Spleen (tissue), 11 donors: ENCODE measurements around the gene C9orf85. TPM values are rescaled to one million over a fixed set of nuclear protein-coding genes. Genes with fewer than 3 reads are reported as not detected.

Experiments
- DNase-seq: peaks from one replicate; pipeline ENCODE4 v3.0.0-alpha.2; 2020
- H3K27ac ChIP-seq, 8 donors: fragments of 200-600 bp; sonication (generic) in 7 of 8; 1 replicate in 4 of 8; 2 replicates in 4 of 8; pipeline versions ENCODE4 v1.5.0 to v1.8.0; 2016 to 2021; ENCODE audit warnings: inconsistent platforms in 4 of 8, mild to moderate bottlenecking in 4 of 8, moderate library complexity in 1 of 8
- H3K27me3 ChIP-seq, 7 donors: fragments of 200-600 bp; sonication (generic) in 6 of 7; replicated peaks in 1 of 7; 1 replicate in 4 of 7; 2 replicates in 3 of 7; pipeline versions ENCODE4 v1.5.0 to v1.8.0; 2016 to 2021; ENCODE audit warnings: inconsistent platforms in 3 of 7, mild to moderate bottlenecking in 1 of 7
- H3K36me3 ChIP-seq, 6 donors: fragments of 200-600 bp; sonication (generic) in 5 of 6; 1 replicate in 4 of 6; 2 replicates in 2 of 6; pipeline versions ENCODE4 v1.5.0 to v1.8.0; 2016 to 2021; ENCODE audit warnings: inconsistent platforms in 2 of 6
- H3K4me1 ChIP-seq, 6 donors: fragments of 200-600 bp; sonication (generic) in 5 of 6; 1 replicate in 3 of 6; 2 replicates in 3 of 6; pipeline versions ENCODE4 v1.5.0 to v1.8.0; 2016 to 2021; ENCODE audit warnings: inconsistent platforms in 3 of 6
- H3K4me3 ChIP-seq, 8 donors: fragments of 200-600 bp; sonication (generic) in 7 of 8; 1 replicate in 4 of 8; 2 replicates in 4 of 8; pipeline versions ENCODE4 v1.5.0 to v1.8.0; 2016 to 2021; ENCODE audit warnings: inconsistent platforms in 4 of 8, mild to moderate bottlenecking in 4 of 8, moderate library complexity in 2 of 8
- H3K9me3 ChIP-seq, 8 donors: fragments of 200-600 bp; sonication (generic) in 7 of 8; 1 replicate in 4 of 8; 2 replicates in 4 of 8; pipeline versions ENCODE4 v1.5.0 to v1.8.0; 2016 to 2021; ENCODE audit warnings: inconsistent platforms in 4 of 8
- CTCF ChIP-seq, 11 experiments: fragments of 200-600 bp in 7 of 11; fragments of 450-650 bp in 4 of 11; sonication (generic) in 4 of 11; IDR thresholded peaks in 8 of 11; conservative IDR thresholded peaks in 3 of 11; 1 replicate in 7 of 11; 2 replicates in 4 of 11; pipeline versions ENCODE4 v1.4.0 to v1.8.0; 2016 to 2021; ENCODE audit warnings: antibody characterized with exemption in 11 of 11, inconsistent platforms in 4 of 11, mild to moderate bottlenecking in 1 of 11
- POLR2A ChIP-seq, 3 donors: fragments of 450-650 bp; IDR thresholded peaks; one replicate each; pipeline ENCODE4 v1.5.1; 2017; ENCODE audit warnings: antibody characterized with exemption in 3 of 3, mild to moderate bottlenecking in 1 of 3
- POLR2AphosphoS5 ChIP-seq, 3 donors: sonication (generic); formaldehyde crosslinking; IDR thresholded peaks; one replicate each; pipeline ENCODE4 v1.5.1; 2017; ENCODE audit warnings: antibody characterized with exemption in 3 of 3
- WGBS, 5 donors: extraction: QIAGEN DNeasy Blood & Tissue Kit in 3 of 5; methylation state at CpG; one replicate each; pipeline versions ENCODE4 v1.1.5 to v1.1.7; 2013 to 2018; 5-methylcytosine and 5-hydroxymethylcytosine counted together
- intact Hi-C: fragments of 100-400 bp; cut with DNase I; formaldehyde crosslinking; loops from one replicate; pipeline ENCODE4 v1.15.0; 2023; ENCODE audit warnings: low total_unique reads
- polyA plus RNA-seq, 3 donors: library from polyadenylated mRNA; stranded (reverse); fragments of 200-250 nt; gene quantifications; one replicate each; pipeline ENCODE4 v1.2.1, GENCODE V29; 2013
- small RNA-seq, 4 donors: library from RNA; depleted of rRNA; stranded (forward); fragments of <200 nt; gene quantifications; one replicate each; pipeline ENCODE3, GENCODE V24; 2016
- total RNA-seq, 7 donors: library from RNA; depleted of rRNA in 3 of 7; stranded (reverse); fragments of >200 nt in 3 of 7; fragmentation: NEBNext Ultra II Directional in 4 of 7; extraction: Animal tissue kit (Norgen Biotek cat#: 25700) in 4 of 7; gene quantifications; one replicate each; pipeline versions ENCODE4 v1.1.0 to v1.2.1, GENCODE V29; 2016 to 2021
- donor health status: healthy with polysubstance abuse.
- donor health status: DM: no; HTN: no; CAD: no; lungs with moderate emphysema.
- donor health status: DM: no; HTN: no; CAD: no.
- donor health status: Bipolar disorder and iron deficiency.
- donor health status: healthy.
- donor health status: DM: no; HTN: no; CAD: no.
- donor health status: DM: yes; HTN: yes; CAD: no.

The C9orf85 gene
- total and polyA plus RNA-seq, 10 donors: 7.1 to 17.8 (median 9.3) TPM

GRCh38 chr9:72022841-72023240 lies 111.4 kb downstream of the C9orf85 start:
- no peak for TF ChIP-seq CTCF (IDR thresholded peaks at IDR 0.05 in 8 of 11, conservative IDR thresholded peaks at IDR 0.05 in 3 of 11)
- TF ChIP-seq POLR2AphosphoS5 (IDR thresholded peaks at IDR 0.05): no peak
- no peak for TF ChIP-seq POLR2A (IDR thresholded peaks at IDR 0.05)
- Histone ChIP-seq H3K4me3 (no peak overlapping the region), H3K4me1 (peaks cover 0 to 5% (median 3%) of the 10 kb centered on the region in 6 donors), H3K27me3 (no peaks in the 10 kb centered on the region), H3K27ac (no peak overlapping the region), H3K9me3 (no peaks in the 10 kb centered on the region), H3K36me3 (no peaks in the 10 kb centered on the region)
- no peak for DNase-seq
- intact Hi-C loops: loop anchor here (10.0 kb wide), 1 partner anchor 738 kb away; no protein-coding TSS in a partner anchor
- WGBS, 5 donors: 64 to 96% (median 76%) methylated on average over 3 of the region's 3 CpGs

Small RNAs within 50 kb of the gene (small RNA-seq; reads per million reads assigned to genes)
- 0 reads per million in 4 donors for gene HSPB1P1
- 0 reads per million in 4 donors for gene RF00019

Other genes with a start within 250 kb of the C9orf85 start
- gene CEMIP2, start 143.1 kb upstream of the C9orf85 start, total RNA-seq: 100 to 1,000 TPM in 3 of 7 donors, 10 to 100 TPM in 4; 71.8 to 175 (median 99.4) TPM
- 10 to 100 TPM; 14.2 to 21.1 (median 15.0) TPM for gene CEMIP2, start 143.1 kb upstream of the C9orf85 start, polyA plus RNA-seq
- 10 to 100 TPM; 14.9 to 26.6 (median 17.9) TPM for gene ABHD17B, start 446 bp upstream of the C9orf85 start, total RNA-seq
- gene ABHD17B, start 446 bp upstream of the C9orf85 start, polyA plus RNA-seq: 1 to 10 TPM; 3.6 to 8.3 (median 5.9) TPM
- gene C9orf57, start 149.0 kb downstream of the C9orf85 start, total RNA-seq: not detected
- under 1 TPM in 1 of 3 donors, not detected in 2; 0.06 TPM for gene C9orf57, start 149.0 kb downstream of the C9orf85 start, polyA plus RNA-seq
- under 1 TPM in 2 of 7 donors, not detected in 5; 0.07 to 0.19 TPM for gene GDA, start 237.8 kb downstream of the C9orf85 start, total RNA-seq
- under 1 TPM in 2 of 3 donors, not detected in 1; 0.02 to 0.03 TPM for gene GDA, start 237.8 kb downstream of the C9orf85 start, polyA plus RNA-seq